Lower leg skin (tissue), 4 donors: ENCODE data around the gene CNEP1R1. TPM values are rescaled to one million over a fixed set of nuclear protein-coding genes. Genes with fewer than 3 reads are reported as not detected.

Experiments used
- DNase-seq, 2 donors: peaks; one replicate each; pipeline ENCODE4 v3.0.0-alpha.2; 2019; ENCODE audit warnings: low spot score in 2 of 2
- H3K4me3 ChIP-seq: fragments of 200-600 bp; sonication (generic); 2 replicates; pipeline ENCODE4 v1.5.1; 2017; ENCODE audit warnings: mild to moderate bottlenecking, low read depth; ENCODE audit not compliant: poor library complexity, severe bottlenecking
- POLR2A ChIP-seq, 2 donors: fragments of 450-650 bp; IDR thresholded peaks; one replicate each; pipeline ENCODE4 v1.6.1; 2016 to 2017; ENCODE audit warnings: antibody characterized with exemption in 2 of 2, mild to moderate bottlenecking in 1 of 2, moderate library complexity in 1 of 2
- WGBS, 2 donors: methylation state at CpG; one replicate each; pipeline ENCODE4 v1.1.5; 2018; 5-methylcytosine and 5-hydroxymethylcytosine counted together
- intact Hi-C: fragments of 100-400 bp; cut with DNase I; formaldehyde crosslinking; loops from one replicate; pipeline ENCODE4 v1.15.0; 2023; ENCODE audit warnings: low total_unique reads
- total RNA-seq, 4 donors: library from RNA; depleted of rRNA; stranded (reverse); fragments of >200 nt; gene quantifications; one replicate each; pipeline ENCODE4 v1.1.0, GENCODE V29; 2016
- TF ChIP-seq, protein P1 (sequence below), 3 donors: fragments of 450-650 bp; IDR thresholded peaks; one replicate each; pipeline ENCODE4 v1.5.1; 2016; ENCODE audit warnings: antibody characterized with exemption in 3 of 3, mild to moderate bottlenecking in 3 of 3, moderate library complexity in 2 of 3

Gene CNEP1R1, protein sequence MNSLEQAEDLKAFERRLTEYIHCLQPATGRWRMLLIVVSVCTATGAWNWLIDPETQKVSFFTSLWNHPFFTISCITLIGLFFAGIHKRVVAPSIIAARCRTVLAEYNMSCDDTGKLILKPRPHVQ
- total RNA-seq, result 10 to 100 TPM; 10.3 to 18.9 (median 17.5) TPM

DNA sequence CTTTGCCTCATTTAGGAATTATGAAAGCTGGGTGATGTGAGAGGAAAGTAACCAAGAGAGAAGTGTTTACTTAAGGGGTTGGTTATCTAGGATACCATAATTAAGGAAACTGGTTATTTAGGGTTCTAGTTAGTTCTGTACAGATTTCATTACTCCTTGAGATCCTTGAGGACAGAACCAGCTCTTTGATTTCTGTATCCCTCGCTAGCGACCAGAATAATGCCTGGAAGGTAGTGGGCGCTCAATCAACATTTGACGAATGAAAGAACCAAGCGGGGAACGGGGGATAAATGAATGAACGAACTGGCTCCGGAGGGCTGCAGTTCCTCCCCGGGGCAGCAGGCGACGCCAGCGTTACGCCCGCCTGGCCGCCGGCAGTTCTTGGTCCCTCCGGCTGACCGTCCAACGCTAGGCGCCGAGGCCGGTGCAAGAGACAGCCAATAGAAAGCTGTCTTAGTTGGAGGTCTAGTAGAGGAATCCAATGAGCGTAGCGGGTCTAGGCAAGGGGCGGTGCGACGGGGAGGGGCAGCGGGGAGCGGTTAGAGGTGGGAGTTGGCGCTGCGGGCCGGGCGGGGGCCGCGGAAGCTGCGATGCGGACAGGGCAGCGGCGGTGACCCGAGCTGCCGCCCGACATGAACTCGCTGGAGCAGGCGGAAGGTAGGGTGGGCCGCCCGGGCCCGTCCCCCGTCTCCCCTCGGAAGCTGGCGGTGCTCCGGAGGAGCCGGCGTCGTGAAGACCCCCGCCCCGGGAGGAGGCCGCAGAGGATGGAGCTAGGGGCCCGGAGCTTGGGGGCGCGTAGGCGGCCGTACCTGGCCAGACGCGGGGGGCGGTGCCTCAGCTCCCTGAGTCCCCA, at the start of gene CNEP1R1:
Gene CNEP1R1 (plus strand): TSS at position 542 of the 853 bp plus-strand sequence. CDS start 91 bp downstream, at position 633.
- 1% methylated on average over 62 to 63 of the region's 65 CpGs for WGBS, 2 donors
- peak within 1 kb of the TSS; percentile 98 for H3K4me3 ChIP-seq
- TF ChIP-seq POLR2A (IDR thresholded peaks at IDR 0.05), result no peak
- TF ChIP-seq, protein P1, sequence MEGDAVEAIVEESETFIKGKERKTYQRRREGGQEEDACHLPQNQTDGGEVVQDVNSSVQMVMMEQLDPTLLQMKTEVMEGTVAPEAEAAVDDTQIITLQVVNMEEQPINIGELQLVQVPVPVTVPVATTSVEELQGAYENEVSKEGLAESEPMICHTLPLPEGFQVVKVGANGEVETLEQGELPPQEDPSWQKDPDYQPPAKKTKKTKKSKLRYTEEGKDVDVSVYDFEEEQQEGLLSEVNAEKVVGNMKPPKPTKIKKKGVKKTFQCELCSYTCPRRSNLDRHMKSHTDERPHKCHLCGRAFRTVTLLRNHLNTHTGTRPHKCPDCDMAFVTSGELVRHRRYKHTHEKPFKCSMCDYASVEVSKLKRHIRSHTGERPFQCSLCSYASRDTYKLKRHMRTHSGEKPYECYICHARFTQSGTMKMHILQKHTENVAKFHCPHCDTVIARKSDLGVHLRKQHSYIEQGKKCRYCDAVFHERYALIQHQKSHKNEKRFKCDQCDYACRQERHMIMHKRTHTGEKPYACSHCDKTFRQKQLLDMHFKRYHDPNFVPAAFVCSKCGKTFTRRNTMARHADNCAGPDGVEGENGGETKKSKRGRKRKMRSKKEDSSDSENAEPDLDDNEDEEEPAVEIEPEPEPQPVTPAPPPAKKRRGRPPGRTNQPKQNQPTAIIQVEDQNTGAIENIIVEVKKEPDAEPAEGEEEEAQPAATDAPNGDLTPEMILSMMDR (IDR thresholded peaks at IDR 0.05), result peak in 2 of 3 donors; percentile 88 to 99
- DNase-seq, result peak; percentile 95 to 98
- intact Hi-C loops, result loop anchor here (5.0 to 10.0 kb wide), 2 partner anchors 187 to 350 kb away; no protein-coding TSS in a partner anchor

DNA sequence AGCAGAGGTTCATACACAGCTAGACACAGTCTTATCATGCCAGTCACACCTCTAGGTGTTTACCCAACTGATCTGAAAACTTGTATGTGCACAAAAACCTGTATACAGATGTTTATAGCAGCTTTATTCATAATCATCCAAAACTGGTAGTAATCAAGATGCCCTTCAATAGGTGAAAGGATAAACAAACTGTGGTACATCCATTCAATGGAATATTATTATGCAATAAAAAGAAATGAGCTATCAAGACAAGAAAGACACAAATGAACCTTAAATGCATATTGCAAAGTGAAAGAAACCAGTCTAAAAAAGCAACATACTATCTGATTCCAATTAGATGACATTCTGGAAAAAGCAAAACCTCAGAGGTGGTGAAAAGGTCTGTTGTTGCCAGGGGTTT, 47.6 kb upstream of the CNEP1R1 start:
- TF ChIP-seq POLR2A (IDR thresholded peaks at IDR 0.05), result no peak
- TF ChIP-seq, protein P1 (IDR thresholded peaks at IDR 0.05), result no peak
- no peak overlapping the region for H3K4me3 ChIP-seq
- intact Hi-C loops, result no loop called here
- DNase-seq, result no peak

DNA sequence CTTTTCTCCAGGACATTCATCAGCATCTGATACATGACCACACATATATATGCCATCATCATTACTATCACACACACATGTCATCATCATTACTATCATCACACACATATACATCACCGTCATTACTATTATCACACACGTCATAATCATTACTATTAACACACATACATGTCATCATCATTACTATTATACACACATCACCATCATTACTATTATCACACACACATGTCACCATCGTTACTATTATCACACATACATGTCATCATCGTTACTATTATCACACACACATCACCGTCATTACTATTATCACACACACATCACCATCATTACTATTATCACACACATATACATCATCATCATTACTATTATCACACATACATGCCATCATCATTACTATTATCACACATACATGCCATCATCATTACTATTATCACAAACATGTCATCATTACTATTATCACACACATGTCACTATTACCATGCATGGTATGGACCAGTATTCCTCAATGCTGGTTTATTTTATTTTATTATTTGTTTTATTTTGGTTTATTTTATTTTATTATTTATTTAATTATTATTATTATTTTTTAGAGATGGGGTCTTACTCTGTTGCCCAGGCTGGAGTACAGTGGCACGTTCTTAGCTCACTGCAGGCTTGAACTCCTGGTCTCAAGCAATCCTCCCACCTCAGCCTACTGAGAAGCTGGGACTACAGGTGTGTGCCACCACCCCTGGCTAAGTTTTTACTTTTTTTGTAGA, 46.3 kb upstream of the CNEP1R1 start:
- WGBS, 2 donors, result 87 to 89% methylated on average over 6 of the region's 6 CpGs
- TF ChIP-seq POLR2A (IDR thresholded peaks at IDR 0.05), result no peak
- TF ChIP-seq, protein P1 (IDR thresholded peaks at IDR 0.05), result no peak
- no peak for DNase-seq
- intact Hi-C loops, result no loop called here
- no peak overlapping the region for H3K4me3 ChIP-seq

DNA sequence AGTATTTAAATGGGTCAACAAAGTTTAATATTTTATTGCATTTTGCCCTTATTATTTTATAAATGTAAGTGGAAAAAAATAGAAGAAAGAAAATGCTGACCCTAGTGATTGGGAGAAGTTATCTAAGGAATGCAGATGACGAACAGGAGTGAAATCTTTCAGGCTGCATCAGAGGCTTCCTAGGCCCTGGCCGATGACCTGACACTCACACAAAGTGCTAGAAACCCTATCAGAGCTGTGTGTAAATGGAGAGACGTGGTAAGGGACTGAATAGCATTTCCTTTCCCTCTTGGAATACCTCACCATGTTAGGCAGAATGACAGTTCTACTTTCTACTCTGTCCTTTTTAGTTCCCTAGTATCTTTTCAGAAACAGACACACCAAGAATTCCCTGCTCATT, 44.9 kb upstream of the CNEP1R1 start:
- 71 to 75% methylated on average over 3 of the region's 3 CpGs for WGBS, 2 donors
- intact Hi-C loops, result no loop called here
- H3K4me3 ChIP-seq, result no peak overlapping the region
- DNase-seq, result no peak
- TF ChIP-seq, protein P1 (IDR thresholded peaks at IDR 0.05), result no peak
- TF ChIP-seq POLR2A (IDR thresholded peaks at IDR 0.05), result no peak

DNA sequence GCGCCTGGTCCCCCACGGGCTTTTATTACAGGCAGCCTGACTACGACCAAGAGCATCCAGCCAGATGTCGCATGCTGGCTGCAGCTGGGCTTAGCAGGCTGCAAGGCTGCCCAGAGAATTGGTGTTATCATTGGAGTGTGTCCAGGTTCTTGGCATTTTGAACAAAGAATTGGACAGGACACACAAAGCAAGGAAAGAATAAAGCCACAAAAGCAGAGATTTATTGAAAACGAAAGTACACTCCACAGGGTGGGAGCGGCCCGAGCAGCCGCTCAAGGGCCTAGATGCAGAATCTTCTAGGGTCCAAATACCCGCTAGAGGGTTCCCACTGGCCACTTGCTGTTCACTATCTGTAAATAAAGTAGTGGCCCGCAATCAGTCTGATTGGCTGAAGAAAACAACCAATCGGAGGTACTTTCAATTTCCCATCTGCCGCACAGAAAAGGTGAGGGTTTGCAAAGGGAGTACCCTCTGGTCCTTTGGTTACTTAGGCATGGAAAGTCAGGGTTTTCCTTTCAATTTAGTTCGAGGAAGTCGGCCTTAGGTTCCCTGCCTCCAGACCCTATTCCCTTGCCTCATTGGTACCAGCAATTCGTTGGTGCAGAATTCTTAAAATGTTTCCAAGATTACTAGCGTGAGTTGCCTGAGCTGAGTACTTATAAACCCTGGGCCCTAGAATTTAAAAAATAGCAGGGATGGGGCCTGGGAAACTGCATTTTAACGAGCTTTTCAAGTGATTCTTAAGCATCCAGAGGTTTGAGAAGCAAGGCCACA, 38.5 kb upstream of the CNEP1R1 start:
- WGBS, 2 donors, result 77 to 78% methylated on average over 17 of the region's 17 CpGs
- TF ChIP-seq, protein P1 (IDR thresholded peaks at IDR 0.05), result no peak
- no peak for TF ChIP-seq POLR2A (IDR thresholded peaks at IDR 0.05)
- H3K4me3 ChIP-seq, result no peak overlapping the region
- intact Hi-C loops, result no loop called here
- no peak for DNase-seq
